ENCODE data around the gene CARS1. TPM values are rescaled to one million over a fixed set of nuclear protein-coding genes. Genes with fewer than 3 reads are reported as not detected.

The CARS1 gene
- total RNA-seq, 1 donor from 2014 or later = 32.9 TPM

GRCh38 chr11:2981130-2981529, 76.1 kb downstream of the CARS1 start:
- H3K4me3 ChIP-seq (ENCODE audit: low read depth, low read length) = no peak overlapping the region
- DNase-seq (ENCODE audit: low read depth) = no peak
- no peak for TF ChIP-seq CTCF (conservative IDR thresholded peaks at IDR 0.05; ENCODE audit: low read depth, low read length)

- no peak overlapping the region for H3K4me3 ChIP-seq (ENCODE audit: low read depth, low read length)
- no peak for DNase-seq (ENCODE audit: low read depth)
- TF ChIP-seq CTCF (conservative IDR thresholded peaks at IDR 0.05; ENCODE audit: low read depth, low read length) = no peak
These were observed 76.9 kb downstream of the CARS1 start for GRCh38 chr11:2980168-2980840.

GRCh38 chr11:2977113-2977512, 80.1 kb downstream of the CARS1 start:
- no peak for DNase-seq (ENCODE audit: low read depth)
- TF ChIP-seq CTCF (conservative IDR thresholded peaks at IDR 0.05; ENCODE audit: low read depth, low read length) = no peak
- no peak overlapping the region for H3K4me3 ChIP-seq (ENCODE audit: low read depth, low read length)

GRCh38 chr11:2976294-2977063, 80.7 kb downstream of the CARS1 start:
- no peak for TF ChIP-seq CTCF (conservative IDR thresholded peaks at IDR 0.05; ENCODE audit: low read depth, low read length)
- no peak overlapping the region for H3K4me3 ChIP-seq (ENCODE audit: low read depth, low read length)
- no peak for DNase-seq (ENCODE audit: low read depth)

- peak; percentile 66 for TF ChIP-seq CTCF (conservative IDR thresholded peaks at IDR 0.05; ENCODE audit: low read depth, low read length)
- no peak for DNase-seq (ENCODE audit: low read depth)
- H3K4me3 ChIP-seq (ENCODE audit: low read depth, low read length) = no peak overlapping the region
These were observed 81.6 kb downstream of the CARS1 start for GRCh38 chr11:2975594-2975993.

- no peak for TF ChIP-seq CTCF (conservative IDR thresholded peaks at IDR 0.05; ENCODE audit: low read depth, low read length)
- H3K4me3 ChIP-seq (ENCODE audit: low read depth, low read length) = no peak overlapping the region
- DNase-seq (ENCODE audit: low read depth) = no peak
These were observed 83.0 kb downstream of the CARS1 start for GRCh38 chr11:2974272-2974671.

All from epithelial cell of proximal tubule (primary cell).